GM13977 (cell line): ENCODE data around the gene CHML.

Source experiments
- DNase-seq: peaks from one replicate; pipeline ENCODE4 v3.0.0; 2012; ENCODE audit warnings: low spot score
- CTCF ChIP-seq: IDR thresholded peaks from 2 replicates; pipeline ENCODE4 v1.5.1; 2012; ENCODE audit warnings: mild to moderate bottlenecking, control low read depth; ENCODE audit not compliant: insufficient read depth; ENCODE audit errors: extremely low read depth, missing control alignments
- in situ Hi-C: fragments of 300-500 bp; cut with MboI; formaldehyde crosslinking; loops from one replicate; pipeline ENCODE4 v1.12.0; 2022; ENCODE audit warnings: low sequenced_read_pairs, low pct_unique_long_range_greater_than_20kb, mixed read lengths, inconsistent platforms; ENCODE audit not compliant: unreplicated experiment

CHML gene

GRCh38 chr1:241615043-241615974 lies 24.9 kb downstream of the CHML start:
- no peak for TF ChIP-seq CTCF
- in situ Hi-C loops, result loop anchor here (25.0 kb wide), 1 partner anchor 397 kb away; no protein-coding TSS in a partner anchor
- no peak for DNase-seq

- in situ Hi-C loops, result loop anchor here (25.0 kb wide), 1 partner anchor 398 kb away; no protein-coding TSS in a partner anchor
- TF ChIP-seq CTCF, result no peak
- DNase-seq, result no peak
Measured at GRCh38 chr1:241614572-241614971, 25.6 kb downstream of the CHML start.

- in situ Hi-C loops, result loop anchor here (25.0 kb wide), 1 partner anchor 398 kb away; no protein-coding TSS in a partner anchor
- DNase-seq, result no peak
- TF ChIP-seq CTCF, result no peak
Measured at GRCh38 chr1:241614144-241614543, 26.0 kb downstream of the CHML start.

- DNase-seq, result no peak
- in situ Hi-C loops, result loop anchor here (25.0 kb wide), 1 partner anchor 399 kb away; no protein-coding TSS in a partner anchor
- TF ChIP-seq CTCF, result no peak
Measured at GRCh38 chr1:241612533-241613477, 27.4 kb downstream of the CHML start.

GRCh38 chr1:241611736-241612135 lies 28.4 kb downstream of the CHML start:
- in situ Hi-C loops, result loop anchor here (25.0 kb wide), 1 partner anchor 401 kb away; no protein-coding TSS in a partner anchor
- TF ChIP-seq CTCF, result no peak
- no peak for DNase-seq

GRCh38 chr1:241611063-241611462 lies 29.1 kb downstream of the CHML start:
- in situ Hi-C loops, result loop anchor here (25.0 kb wide), 1 partner anchor 401 kb away; no protein-coding TSS in a partner anchor
- TF ChIP-seq CTCF, result peak; percentile 59
- peak; percentile 38 for DNase-seq
